ENCODE data around the gene PDE10A. TPM values are rescaled to one million over a fixed set of nuclear protein-coding genes. Genes with fewer than 3 reads are reported as not detected.

PDE10A gene
- total and polyA plus RNA-seq, 2 of the 13 experiments (the other 11 are each of a cell fraction or from before 2014, with no cell fraction given), result not detected

- TF ChIP-seq RERE (CRISPR knock-in tag; IDR thresholded peaks at IDR 0.05; ENCODE audit: low read depth) (no peak), ZNF207 (IDR thresholded peaks at IDR 0.05; ENCODE audit: borderline replicate concordance) (no peak), MED13 (CRISPR knock-in tag; IDR thresholded peaks at IDR 0.05) (no peak), ZNF644 (CRISPR knock-in tag; IDR thresholded peaks at IDR 0.05; ENCODE audit: low read depth) (no peak), BRCA1 (CRISPR knock-in tag; IDR thresholded peaks at IDR 0.05) (no peak), ZFP82 (CRISPR knock-in tag; IDR thresholded peaks at IDR 0.05; ENCODE audit: borderline replicate concordance) (no peak), MAFK (conservative IDR thresholded peaks at IDR 0.05 in 1 of 2, IDR thresholded peaks at IDR 0.05 in 1 of 2; ENCODE audit: low read length in 2 of 2) (no peak), U2AF1 (optimal IDR thresholded peaks at IDR 0.05; ENCODE audit: low read depth, low read length) (no peak)
These were observed 15.9 kb upstream of the PDE10A start (continued) for GRCh38 chr6:165678904-165679303.

GRCh38 chr6:165678429-165678828 is 15.4 kb upstream of the PDE10A start:
- no peak overlapping the region for H3K9ac ChIP-seq (ENCODE audit: insufficient read depth, low read depth, low read length)
- no peak overlapping the region for H2AFZ ChIP-seq (ENCODE audit: low read length)
- no peaks in the 10 kb centered on the region for H3K79me2 ChIP-seq (ENCODE audit: insufficient read depth, low read length)
- H3K4me1 ChIP-seq (ENCODE audit: insufficient read depth, low read length), result no peaks in the 10 kb centered on the region
- ATAC-seq, result no peak
- H3K27me3 ChIP-seq (ENCODE audit: control insufficient read depth in 1 of 2, insufficient read depth in 2 of 2, low read length in 2 of 2), result peaks cover 2 to 18% of the 10 kb centered on the region in 2 experiments; a peak in 3 of 5 replicates
- WGBS (ENCODE audit: low lambda C conversion rate), result 25% methylated on average over 10 of the region's 10 CpGs
- intact Hi-C loops (cut with micrococcal nuclease; ENCODE audit: unreplicated experiment), result no loop called here
- no TSS peak for BruUV-seq (replicated peaks)
- H3K27ac ChIP-seq (ENCODE audit: extremely low read length, insufficient read depth, low read length), result no peak overlapping the region
- TF ChIP-seq KLF9 (CRISPR knock-in tag; IDR thresholded peaks at IDR 0.05; ENCODE audit: low read depth) (no peak), KDM4B (CRISPR knock-in tag; IDR thresholded peaks at IDR 0.05) (no peak), RERE (CRISPR knock-in tag; IDR thresholded peaks at IDR 0.05; ENCODE audit: low read depth) (no peak)
- H3K36me3 ChIP-seq (replicated peaks in 1 of 2; ENCODE audit: control insufficient read depth in 1 of 2, insufficient read depth in 2 of 2, low read length in 2 of 2), result no peaks in the 10 kb centered on the region
- ChIA-PET POLR2A (no interaction called here), CTCF (ENCODE audit: low intra/inter-chr PET ratio, low total read pairs) (no interaction called here)
- H3K9me3 ChIP-seq (ENCODE audit: low read length), result no peaks in the 10 kb centered on the region
- no peak for FAIRE-seq
- DNase-seq (ENCODE audit: low spot score), result no peak
- H4K20me1 ChIP-seq (ENCODE audit: insufficient read depth, low read length), result no peaks in the 10 kb centered on the region
- in situ Hi-C loops (cut with HindIII; ENCODE audit: extremely low pct_ligation_motif_present, low pct_unique_long_range_greater_than_20kb), result no loop called here
- H3K4me2 ChIP-seq (ENCODE audit: low read depth, low read length), result no peak overlapping the region
- no peak overlapping the region for H3K4me3 ChIP-seq (replicated peaks in 1 of 3; ENCODE audit: insufficient read depth in 1 of 3, low read depth in 2 of 3, low read length in 3 of 3)

Measured in HepG2 (cell line).